SK-N-SH (cell line): ENCODE measurements around the gene APBB1IP. TPM values are rescaled to one million over a fixed set of nuclear protein-coding genes. Genes with fewer than 3 reads are reported as not detected.

Experiments
- CTCF ChIA-PET: fragments of 300-600, 350-600 bp; formaldehyde crosslinking; extraction: SDS; loops from one replicate; lab custom pipeline; 2021; lab: Yijun Ruan, JAX
- POLR2A ChIA-PET: fragments of 350-600 bp; sonication (Branson Sonifier 250); formaldehyde crosslinking; extraction: SDS; loops from one replicate; lab custom pipeline; 2020; ENCODE audit warnings: antibody characterized with exemption, inconsistent platforms; lab: Yijun Ruan, JAX
- DNase-seq: peaks from one replicate; pipeline ENCODE4 v3.0.0; 2012
- H2AFZ ChIP-seq: fragments of 200-600 bp; sonication (generic); 2 replicates; pipeline ENCODE4 v1.8.1; 2016; ENCODE audit warnings: antibody characterized with exemption, mild to moderate bottlenecking, low read depth
- H3F3A ChIP-seq: fragments of 200-600 bp; sonication (generic); replicated peaks from 2 replicates; pipeline ENCODE3; 2016; ENCODE audit warnings: antibody characterized with exemption, mild to moderate bottlenecking; ENCODE audit not compliant: insufficient read depth
- H3K27ac ChIP-seq, 2 experiments: fragments of 200-500 bp in 1 of 2; fragments of 200-600 bp in 1 of 2; sonication (Bioruptor generic) in 1 of 2; sonication (generic), shearing (Covaris generic) in 1 of 2; 2 replicates each; pipeline versions ENCODE4 v1.5.1 to v1.6.1; 2014 to 2016; ENCODE audit warnings: low read depth in 2 of 2, inconsistent platforms in 1 of 2, low read length in 1 of 2, mild to moderate bottlenecking in 1 of 2, mixed read lengths in 1 of 2
- H3K27me3 ChIP-seq: fragments of 200-600 bp; sonication (generic), shearing (Covaris generic); 2 replicates; pipeline ENCODE4 v1.6.1; 2016; ENCODE audit warnings: mixed run types; ENCODE audit not compliant: insufficient read depth
- H3K36me3 ChIP-seq, 2 experiments: fragments of 200-500 bp in 1 of 2; fragments of 200-600 bp in 1 of 2; sonication (Bioruptor generic) in 1 of 2; sonication (generic) in 1 of 2; replicated peaks in 1 of 2; 2 replicates each; pipeline versions ENCODE3 to v1.5.1; 2014 to 2016; ENCODE audit warnings: low read length in 1 of 2, mild to moderate bottlenecking in 1 of 2; ENCODE audit not compliant: insufficient read depth in 2 of 2, control insufficient read depth in 1 of 2
- H3K4me1 ChIP-seq, 2 experiments: fragments of 200-500 bp in 1 of 2; fragments of 200-600 bp in 1 of 2; sonication (Bioruptor generic) in 1 of 2; sonication (generic), shearing (Covaris generic) in 1 of 2; 2 replicates each; pipeline versions ENCODE4 v1.5.1 to v1.6.1; 2014 to 2016; ENCODE audit warnings: low read depth in 1 of 2, low read length in 1 of 2, mixed run types in 1 of 2; ENCODE audit not compliant: insufficient read depth in 2 of 2, control insufficient read depth in 1 of 2
- H3K4me2 ChIP-seq: fragments of 200-600 bp; sonication (generic), shearing (Covaris generic); 2 replicates; pipeline ENCODE4 v1.6.1; 2017; ENCODE audit warnings: mixed run types
- H3K4me3 ChIP-seq, 2 experiments: fragments of 200-500 bp in 1 of 2; fragments of 200-600 bp in 1 of 2; sonication (Bioruptor generic) in 1 of 2; sonication (generic), shearing (Covaris generic) in 1 of 2; 2 replicates each; pipeline versions ENCODE4 v1.5.1 to v1.8.1; 2014 to 2016; ENCODE audit warnings: low read depth in 2 of 2, inconsistent platforms in 1 of 2, low read length in 1 of 2, mild to moderate bottlenecking in 1 of 2, mixed read lengths in 1 of 2, moderate library complexity in 1 of 2
- H3K79me2 ChIP-seq: fragments of 200-600 bp; sonication (generic); 2 replicates; pipeline ENCODE4 v1.8.1; 2017; ENCODE audit warnings: mild to moderate bottlenecking; ENCODE audit not compliant: insufficient read depth
- H3K9ac ChIP-seq: fragments of 200-600 bp; sonication (generic); 2 replicates; pipeline ENCODE4 v1.6.1; 2017; ENCODE audit warnings: mixed run types
- H3K9me2 ChIP-seq: fragments of 200-600 bp; sonication (generic); 2 replicates; pipeline ENCODE4 v1.6.1; 2017; ENCODE audit warnings: mixed run types
- H3K9me3 ChIP-seq: fragments of 200-600 bp; sonication (generic); 2 replicates; pipeline ENCODE4 v1.6.1; 2017; ENCODE audit warnings: mixed run types, mild to moderate bottlenecking, moderate library complexity
- H4K20me1 ChIP-seq: fragments of 200-600 bp; sonication (generic); 2 replicates; pipeline ENCODE4 v1.6.1; 2017; ENCODE audit warnings: mild to moderate bottlenecking, mixed run types; ENCODE audit not compliant: insufficient read depth
- EP300 ChIP-seq, 2 experiments: IDR thresholded peaks; 2 replicates each; pipeline versions ENCODE4 v1.4.0 to v1.6.1; 2012; ENCODE audit warnings: borderline replicate concordance in 1 of 2, low read depth in 1 of 2, low read length in 1 of 2
- FOXJ3 ChIP-seq: sonication (generic); formaldehyde crosslinking; IDR thresholded peaks from 2 replicates; pipeline ENCODE4 v1.5.1; 2020; ENCODE audit warnings: mild to moderate bottlenecking, missing genetic modification reagents
- GABPA ChIP-seq: IDR thresholded peaks from 2 replicates; pipeline ENCODE4 v1.4.0; 2012; ENCODE audit warnings: low read depth, mild to moderate bottlenecking
- JUND ChIP-seq: IDR thresholded peaks from 2 replicates; pipeline ENCODE4 v1.4.0; 2012
- POLR2AphosphoS5 ChIP-seq: IDR thresholded peaks from 2 replicates; pipeline ENCODE4 v1.6.1; 2012; ENCODE audit warnings: low read depth, low read length
- RAD21 ChIP-seq: IDR thresholded peaks from 2 replicates; pipeline ENCODE4 v1.6.1; 2012; ENCODE audit warnings: mild to moderate bottlenecking, low read length
- REST ChIP-seq: IDR thresholded peaks from 2 replicates; pipeline ENCODE4 v1.6.1; 2012; ENCODE audit warnings: mild to moderate bottlenecking, low read depth, low read length, moderate library complexity
- RXRA ChIP-seq: IDR thresholded peaks from 2 replicates; pipeline ENCODE4 v1.4.0; 2012; ENCODE audit warnings: low read depth, mild to moderate bottlenecking, borderline replicate concordance
- SIN3A ChIP-seq: IDR thresholded peaks from 2 replicates; pipeline ENCODE4 v1.6.1; 2012; ENCODE audit warnings: low read depth, mild to moderate bottlenecking, low read length, moderate library complexity, borderline replicate concordance
- TAF1 ChIP-seq: IDR thresholded peaks from 2 replicates; pipeline ENCODE4 v1.6.1; 2012; ENCODE audit warnings: low read depth, mild to moderate bottlenecking, low read length, moderate library complexity, borderline replicate concordance
- USF2 ChIP-seq: fragments of 150-350 bp; IDR thresholded peaks from 2 replicates; pipeline ENCODE4 v1.6.1; 2017; ENCODE audit warnings: antibody characterized with exemption, low read length, low read depth, borderline replicate concordance
- ZBTB33 ChIP-seq: IDR thresholded peaks from 2 replicates; pipeline ENCODE4 v1.4.0; 2012; ENCODE audit warnings: low read depth, borderline replicate concordance
- WGBS: methylation state at CpG from one replicate; pipeline ENCODE4 v1.1.6; 2017; ENCODE audit warnings: low lambda C conversion rate; 5-methylcytosine and 5-hydroxymethylcytosine counted together
- polyA plus RNA-seq, 3 experiments: library from polyadenylated mRNA; depleted of rRNA; stranded (reverse); fragments of >200 nt; gene quantifications; 2 replicates each; pipeline ENCODE4 v1.2.3, GENCODE V29; 2012
- TF ChIP-seq, protein P1 (sequence below): IDR thresholded peaks from 2 replicates; pipeline ENCODE4; 2012

The APBB1IP gene
- polyA plus RNA-seq, 1 of the 3 experiments (the other 2 are of a cell fraction), result not detected

DNA sequence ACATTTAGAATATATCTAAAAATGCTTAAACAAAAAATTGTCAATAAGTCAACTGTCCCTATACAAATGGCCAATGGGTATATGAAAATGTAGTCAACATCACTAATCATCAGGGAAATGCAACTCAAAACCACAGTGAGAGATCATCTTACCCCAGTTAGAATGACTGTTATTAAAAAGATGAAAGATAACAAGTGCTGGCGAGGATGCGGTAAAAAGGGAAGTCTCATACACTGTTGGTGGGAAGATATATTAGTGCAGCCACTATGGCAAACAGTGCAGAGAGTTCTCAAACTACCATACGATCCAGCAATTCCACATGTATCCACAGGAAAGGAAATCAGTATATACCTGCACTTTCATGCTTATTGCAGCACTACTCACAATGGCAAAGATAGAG lies 48.6 kb upstream of the APBB1IP start:
- H2AFZ ChIP-seq, result no peak overlapping the region

More for the DNA sequence above, 48.6 kb upstream of the APBB1IP start:
- no peak overlapping the region for H3K4me3 ChIP-seq
- ChIA-PET POLR2A (no interaction called here), CTCF (no interaction called here)
- no peak for DNase-seq
- no peaks in the 10 kb centered on the region for H3K79me2 ChIP-seq
- H3F3A ChIP-seq, result no peaks in the 10 kb centered on the region
- no peaks in the 10 kb centered on the region for H3K27me3 ChIP-seq
- H3K4me1 ChIP-seq, result no peaks in the 10 kb centered on the region
- WGBS, result 61% methylated on average over 3 of the region's 3 CpGs
- no peak overlapping the region for H3K4me2 ChIP-seq
- TF ChIP-seq RAD21 (no peak), SIN3A (no peak), TAF1 (no peak), FOXJ3 (CRISPR knock-in tag) (no peak), ZBTB33 (no peak), POLR2AphosphoS5 (no peak), REST (no peak), EP300 (IDR thresholded peaks at IDR 0.05; ENCODE audit: borderline replicate concordance in 1 of 2, low read depth in 1 of 2, low read length in 1 of 2) (no peak), GABPA (no peak), JUND (no peak), USF2 (no peak), RXRA (no peak)
- TF ChIP-seq, protein P1, sequence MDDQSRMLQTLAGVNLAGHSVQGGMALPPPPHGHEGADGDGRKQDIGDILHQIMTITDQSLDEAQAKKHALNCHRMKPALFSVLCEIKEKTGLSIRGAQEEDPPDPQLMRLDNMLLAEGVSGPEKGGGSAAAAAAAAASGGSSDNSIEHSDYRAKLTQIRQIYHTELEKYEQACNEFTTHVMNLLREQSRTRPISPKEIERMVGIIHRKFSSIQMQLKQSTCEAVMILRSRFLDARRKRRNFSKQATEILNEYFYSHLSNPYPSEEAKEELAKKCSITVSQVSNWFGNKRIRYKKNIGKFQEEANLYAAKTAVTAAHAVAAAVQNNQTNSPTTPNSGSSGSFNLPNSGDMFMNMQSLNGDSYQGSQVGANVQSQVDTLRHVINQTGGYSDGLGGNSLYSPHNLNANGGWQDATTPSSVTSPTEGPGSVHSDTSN, result no peak
- H3K36me3 ChIP-seq, result no peaks in the 10 kb centered on the region
- no peaks in the 10 kb centered on the region for H3K9me2 ChIP-seq
- no peaks in the 10 kb centered on the region for H3K9me3 ChIP-seq
- no peak overlapping the region for H3K27ac ChIP-seq
- no peaks in the 10 kb centered on the region for H4K20me1 ChIP-seq
- H3K9ac ChIP-seq, result no peak overlapping the region
